IMR-90 (cell line): Measurements from ENCODE around the gene STRA6. TPM values are rescaled to one million over a fixed set of nuclear protein-coding genes. Genes with fewer than 3 reads are reported as not detected.

Experiments
- ATAC-seq: fragments of 200-7000 bp; cut with Tn5 transposase; 2 replicates; pipeline ENCODE4 v1.9.1; 2020; ENCODE audit warnings: low read depth, mild to moderate bottlenecking, moderate library complexity
- BruUV-seq: library from RNA; stranded (reverse); fragments of 400-500 nt; replicated peaks from 2 replicates; lab custom pipeline; 2021; lab: Mats Ljungman, UMichigan
- CTCF ChIA-PET: fragments of 300-600 bp; formaldehyde crosslinking; extraction: SDS; loops from one replicate; lab custom pipeline; 2021; ENCODE audit warnings: antibody characterized with exemption; lab: Yijun Ruan, JAX
- POLR2A ChIA-PET: fragments of 300-600 bp; sonication (Branson Sonifier 250); formaldehyde crosslinking; loops from one replicate; lab custom pipeline; 2022; ENCODE audit warnings: antibody characterized with exemption; ENCODE audit not compliant: unreplicated experiment; lab: Charles Lee
- DNase-seq: peaks from one replicate; pipeline ENCODE4 v3.0.0; 2013
- H2AFZ ChIP-seq: replicated peaks from 2 replicates; pipeline ENCODE3; 2013; ENCODE audit warnings: low read length, mild to moderate bottlenecking; ENCODE audit not compliant: poor library complexity
- H2AK5ac ChIP-seq: 2 replicates; pipeline ENCODE4 v1.6.1; 2013; ENCODE audit warnings: low read depth, low read length, inconsistent platforms
- H2AK9ac ChIP-seq: replicated peaks from 2 replicates; pipeline ENCODE3; 2013; ENCODE audit warnings: mild to moderate bottlenecking, low read depth, low read length, moderate library complexity; ENCODE audit not compliant: poor library complexity
- H2BK120ac ChIP-seq: 2 replicates; pipeline ENCODE4 v1.6.1; 2013; ENCODE audit warnings: low read depth, low read length, inconsistent platforms
- H2BK15ac ChIP-seq: 3 replicates; pipeline ENCODE4 v1.6.1; 2013; ENCODE audit warnings: low read depth, low read length, inconsistent platforms
- H2BK20ac ChIP-seq: 2 replicates; pipeline ENCODE4 v1.6.1; 2013; ENCODE audit warnings: low read depth, mild to moderate bottlenecking, inconsistent platforms, low read length, moderate library complexity
- H2BK5ac ChIP-seq: 2 replicates; pipeline ENCODE4 v1.6.1; 2013; ENCODE audit warnings: mild to moderate bottlenecking, low read depth, low read length, inconsistent platforms; ENCODE audit not compliant: poor library complexity, severe bottlenecking
- H3K14ac ChIP-seq: replicated peaks from 2 replicates; pipeline ENCODE4 v1.6.1; 2013; ENCODE audit warnings: low read depth, low read length, inconsistent platforms
- H3K18ac ChIP-seq: 2 replicates; pipeline ENCODE4 v1.6.1; 2013; ENCODE audit warnings: low read depth, low read length, control low read depth
- H3K23ac ChIP-seq: 2 replicates; pipeline ENCODE4 v1.6.1; 2013; ENCODE audit warnings: low read depth, low read length, inconsistent platforms
- H3K27ac ChIP-seq: 2 replicates; pipeline ENCODE4 v1.5.1; 2013; ENCODE audit warnings: mild to moderate bottlenecking, control low read depth, low read length; ENCODE audit not compliant: insufficient read depth
- H3K27me3 ChIP-seq: 2 replicates; pipeline ENCODE4 v1.6.1; 2013; ENCODE audit warnings: low read length; ENCODE audit not compliant: control insufficient read depth, insufficient read depth
- H3K36me3 ChIP-seq: 2 replicates; pipeline ENCODE4 v1.6.1; 2013; ENCODE audit warnings: low read length, mixed read lengths; ENCODE audit not compliant: control insufficient read depth, insufficient read depth
- H3K4ac ChIP-seq: 2 replicates; pipeline ENCODE4 v1.6.1; 2013; ENCODE audit warnings: low read depth, low read length, inconsistent platforms
- H3K4me1 ChIP-seq: 2 replicates; pipeline ENCODE4 v1.6.1; 2013; ENCODE audit warnings: low read length, mixed read lengths; ENCODE audit not compliant: control insufficient read depth, insufficient read depth
- H3K4me2 ChIP-seq: 2 replicates; pipeline ENCODE4 v1.6.1; 2013; ENCODE audit warnings: low read depth, mild to moderate bottlenecking, control low read depth, low read length, moderate library complexity
- H3K4me3 ChIP-seq: 2 replicates; pipeline ENCODE4 v1.5.1; 2013; ENCODE audit warnings: low read depth, mild to moderate bottlenecking, control low read depth, low read length, moderate library complexity; ENCODE audit not compliant: insufficient read depth
- H3K56ac ChIP-seq: 2 replicates; pipeline ENCODE4 v1.6.1; 2013; ENCODE audit warnings: low read length, inconsistent platforms; ENCODE audit not compliant: insufficient read depth; ENCODE audit errors: extremely low read depth
- H3K79me1 ChIP-seq, 2 experiments: 2 replicates each; pipeline ENCODE4 v1.6.1; 2013; ENCODE audit warnings: low read length in 2 of 2, inconsistent platforms in 1 of 2, low read depth in 1 of 2
- H3K9ac ChIP-seq: 2 replicates; pipeline ENCODE4 v1.6.1; 2013; ENCODE audit warnings: low read depth, low read length, control low read depth
- H3K9me1 ChIP-seq: 2 replicates; pipeline ENCODE4 v1.6.1; 2013; ENCODE audit warnings: low read length, inconsistent platforms; ENCODE audit not compliant: insufficient read depth
- H3K9me3 ChIP-seq: 2 replicates; pipeline ENCODE4 v1.6.1; 2013; ENCODE audit warnings: low read length; ENCODE audit not compliant: control insufficient read depth, insufficient read depth
- H4K20me1 ChIP-seq: 2 replicates; pipeline ENCODE4 v1.6.1; 2013; ENCODE audit warnings: low read length, inconsistent platforms; ENCODE audit not compliant: insufficient read depth
- H4K5ac ChIP-seq: 2 replicates; pipeline ENCODE4 v1.6.1; 2013; ENCODE audit warnings: mild to moderate bottlenecking, low read depth, low read length, control low read depth
- H4K8ac ChIP-seq, 2 experiments: 2 replicates each; pipeline ENCODE4 v1.6.1; 2013; ENCODE audit warnings: low read depth in 2 of 2, low read length in 2 of 2, control low read depth in 1 of 2, inconsistent platforms in 1 of 2
- H4K91ac ChIP-seq: 2 replicates; pipeline ENCODE4 v1.6.1; 2013; ENCODE audit warnings: low read depth, low read length, inconsistent platforms; ENCODE audit not compliant: insufficient read depth
- BHLHE40 ChIP-seq: fragments of 150-350 bp; IDR thresholded peaks from 2 replicates; pipeline ENCODE4 v1.6.1; 2016; ENCODE audit warnings: mild to moderate bottlenecking, low read depth, low read length
- CEBPB ChIP-seq: IDR thresholded peaks from 2 replicates; pipeline ENCODE4 v1.6.1; 2012; ENCODE audit warnings: low read depth, low read length, improper control_type of control experiment
- FOS ChIP-seq: fragments of 150-350 bp; IDR thresholded peaks from 2 replicates; pipeline ENCODE4 v1.6.1; 2016; ENCODE audit warnings: low read depth, low read length
- MAFK ChIP-seq: IDR thresholded peaks from 2 replicates; pipeline ENCODE4 v1.6.1; 2012; ENCODE audit warnings: low read depth, low read length, improper control_type of control experiment
- MAZ ChIP-seq: IDR thresholded peaks from 2 replicates; pipeline ENCODE4 v1.6.1; 2012; ENCODE audit warnings: low read depth, mild to moderate bottlenecking, low read length, improper control_type of control experiment, moderate library complexity, borderline replicate concordance
- MXI1 ChIP-seq: IDR thresholded peaks from 2 replicates; pipeline ENCODE4 v1.6.1; 2012; ENCODE audit warnings: low read depth, mild to moderate bottlenecking, low read length, moderate library complexity, borderline replicate concordance
- NFE2L2 ChIP-seq: fragments of 150-350 bp; IDR thresholded peaks from 2 replicates; pipeline ENCODE4 v1.6.1; 2016; ENCODE audit warnings: low read depth, mild to moderate bottlenecking, low read length
- POLR2A ChIP-seq: IDR thresholded peaks from 2 replicates; pipeline ENCODE4 v1.6.1; 2012; ENCODE audit warnings: mild to moderate bottlenecking, low read depth, low read length
- RAD21 ChIP-seq: IDR thresholded peaks from 2 replicates; pipeline ENCODE4 v1.6.1; 2012; ENCODE audit warnings: low read length, improper control_type of control experiment
- RCOR1 ChIP-seq: IDR thresholded peaks from 2 replicates; pipeline ENCODE4 v1.6.1; 2012; ENCODE audit warnings: mild to moderate bottlenecking, low read length, improper control_type of control experiment; ENCODE audit not compliant: insufficient replicate concordance
- RFX5 ChIP-seq: IDR thresholded peaks from 2 replicates; pipeline ENCODE4 v1.8.0; 2012; ENCODE audit warnings: low read depth, mild to moderate bottlenecking, low read length, moderate library complexity
- SMC3 ChIP-seq: fragments of 150-350 bp; IDR thresholded peaks from 2 replicates; pipeline ENCODE4 v1.6.1; 2016; ENCODE audit warnings: low read depth, mild to moderate bottlenecking, antibody characterized with exemption, low read length, moderate library complexity
- WGBS, 2 experiments: methylation state at CpG; one replicate each; pipeline versions ENCODE4 v1.1.5 to v1.1.7; 2013; ENCODE audit warnings: missing lambda C conversion rate in 2 of 2; ENCODE audit not compliant: insufficient read length in 1 of 2; ENCODE audit errors: extremely low coverage in 2 of 2; 5-methylcytosine and 5-hydroxymethylcytosine counted together
- dilution Hi-C: fragments of 300-500 bp; cut with HindIII; formaldehyde crosslinking; loops from one replicate; pipeline ENCODE4 v1.14.3; 2018; ENCODE audit warnings: low sequenced_read_pairs; ENCODE audit not compliant: unreplicated experiment
- in situ Hi-C: fragments of 300-500 bp; cut with MboI; formaldehyde crosslinking; loops from 3 replicates; pipeline ENCODE4 v1.14.3; 2019; ENCODE audit warnings: low sequenced_read_pairs, inconsistent platforms, mixed read lengths
- intact Hi-C: fragments of 100-400 bp; cut with micrococcal nuclease; formaldehyde crosslinking; loops from 2 replicates; pipeline ENCODE4 v1.10.0; 2022
- polyA plus RNA-seq, 3 experiments: library from polyadenylated mRNA; depleted of rRNA; stranded (reverse); fragments of >200 nt; gene quantifications; 2 replicates each; pipeline ENCODE4 v1.2.3, GENCODE V29; 2012; ENCODE audit warnings: low replicate concordance in 1 of 3
- total RNA-seq: library from RNA; depleted of rRNA; stranded (reverse); fragments of >200 nt; gene quantifications from 2 replicates; pipeline ENCODE4 v1.2.3, GENCODE V29; 2012
- TF ChIP-seq, protein P1 (sequence below): fragments of 150-350 bp; IDR thresholded peaks from 2 replicates; pipeline ENCODE4 v1.6.1; 2017; ENCODE audit warnings: mild to moderate bottlenecking, antibody characterized with exemption, low read length, low read depth

Gene STRA6
- total and polyA plus RNA-seq, 2 of the 4 experiments (the other 2 are of a cell fraction), result 0.17 TPM; not detected in 1

DNA sequence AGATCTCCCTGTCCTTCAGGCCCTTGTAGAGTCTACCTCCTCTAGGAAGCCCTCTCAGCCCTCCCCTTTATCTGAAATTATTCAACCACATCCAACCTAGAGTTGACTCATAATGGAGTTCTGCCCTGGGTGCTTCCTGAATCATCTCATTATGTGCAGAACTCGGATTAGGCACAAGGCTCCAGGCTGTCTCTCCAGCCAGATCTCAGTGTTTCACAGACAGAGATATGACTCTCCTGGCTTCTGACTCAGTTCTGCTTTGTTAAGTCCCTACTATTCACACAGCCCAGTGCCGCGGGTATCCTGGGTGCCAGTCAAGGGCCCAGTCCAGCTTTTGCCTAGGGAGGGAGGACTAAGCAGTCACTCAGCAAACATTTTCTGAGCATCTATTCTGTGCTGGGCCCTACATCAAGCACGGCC, 9.3 kb downstream of the STRA6 start:
- Histone ChIP-seq H4K20me1 (peaks cover 8% of the 10 kb centered on the region; the same call in 1 of the 2 replicates), H4K8ac (no peak overlapping the region), H4K5ac (no peak overlapping the region), H3K23ac (no peak overlapping the region), H2BK120ac (peak overlapping the region; percentile 37; the same call in 1 of the 2 replicates), H3K9ac (no peak overlapping the region), H2BK20ac (peak overlapping the region; percentile 65; the same call in 1 of the 2 replicates), H3K79me1 (no peaks in the 10 kb centered on the region), H2BK5ac (no peak overlapping the region), H3K56ac (no peak overlapping the region), H3K4me2 (no peak overlapping the region), H3K18ac (no peak overlapping the region), H2AK5ac (0 out of 2 replicates have a peak overlapping the region, but pooled peaks have one; percentile 35), H3K27ac (no peak overlapping the region; the same call in 1 of the 2 replicates), H2AFZ (peak overlapping the region; percentile 47), H3K4me3 (no peak overlapping the region), H3K4me1 (peaks cover 13% of the 10 kb centered on the region), H3K4ac (peak overlapping the region; percentile 1; the same call in 1 of the 2 replicates), H3K36me3 (no peaks in the 10 kb centered on the region), H4K91ac (no peak overlapping the region; the same call in 1 of the 2 replicates), H3K14ac (no peak overlapping the region), H3K9me3 (no peaks in the 10 kb centered on the region), H3K9me1 (peaks cover 21% of the 10 kb centered on the region), H2BK15ac (no peak overlapping the region), H2AK9ac (peak overlapping the region; percentile 11), H3K27me3 (peaks cover 5% of the 10 kb centered on the region)
- peak; percentile 34; the same call in 1 of the 2 replicates for TF ChIP-seq MAZ
- no peak for TF ChIP-seq RFX5
- peak; percentile 13; the same call in 1 of the 2 replicates for TF ChIP-seq RAD21
- TF ChIP-seq NFE2L2, result no peak
- 0 out of 2 replicates have a peak, but pooled peaks have one; percentile 44 for TF ChIP-seq POLR2A
- no peak; the same call in 1 of the 2 replicates for TF ChIP-seq BHLHE40
- TF ChIP-seq RCOR1, result no peak
- no peak for TF ChIP-seq SMC3
- no peak for TF ChIP-seq MAFK
- no peak for TF ChIP-seq CEBPB
- TF ChIP-seq, protein P1, sequence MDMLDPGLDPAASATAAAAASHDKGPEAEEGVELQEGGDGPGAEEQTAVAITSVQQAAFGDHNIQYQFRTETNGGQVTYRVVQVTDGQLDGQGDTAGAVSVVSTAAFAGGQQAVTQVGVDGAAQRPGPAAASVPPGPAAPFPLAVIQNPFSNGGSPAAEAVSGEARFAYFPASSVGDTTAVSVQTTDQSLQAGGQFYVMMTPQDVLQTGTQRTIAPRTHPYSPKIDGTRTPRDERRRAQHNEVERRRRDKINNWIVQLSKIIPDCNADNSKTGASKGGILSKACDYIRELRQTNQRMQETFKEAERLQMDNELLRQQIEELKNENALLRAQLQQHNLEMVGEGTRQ, result no peak
- peak; percentile 73 for TF ChIP-seq FOS
- no peak for TF ChIP-seq MXI1
- WGBS, 2 experiments, result 80% methylated on average over 1 of the region's 4 CpGs; no CpG with 5 or more reads in 1 of the 2 experiments
- DNase-seq (peak; percentile 91), ATAC-seq (peak; percentile 66)
- dilution Hi-C loops, result no loop called here
- CTCF ChIA-PET, result no interaction called here
- intact Hi-C loops, result no loop called here
- in situ Hi-C loops, result no loop called here
- POLR2A ChIA-PET, result no interaction called here
- no TSS peak for BruUV-seq
